PC-3 (cell line): ENCODE data around the gene FIBCD1. TPM values are rescaled to one million over a fixed set of nuclear protein-coding genes. Genes with fewer than 3 reads are reported as not detected.

Experiments
- ATAC-seq: fragments of 200-7000 bp; cut with Tn5 transposase; 2 replicates; pipeline ENCODE4 v1.9.1; 2020; ENCODE audit warnings: mild to moderate bottlenecking, moderate library complexity
- BruUV-seq: library from RNA; stranded (reverse); fragments of 400-500 nt; replicated peaks from 2 replicates; lab custom pipeline; 2021; lab: Mats Ljungman, UMichigan
- CTCF ChIA-PET: fragments of 300-600 bp; sonication (Branson Sonifier 250); formaldehyde crosslinking; loops from one replicate; lab custom pipeline; 2022; ENCODE audit warnings: antibody characterized with exemption; lab: Charles Lee
- POLR2A ChIA-PET: fragments of 300-600 bp; sonication (Branson Sonifier 250); formaldehyde crosslinking; loops from one replicate; lab custom pipeline; 2022; ENCODE audit warnings: antibody characterized with exemption; ENCODE audit not compliant: unreplicated experiment; lab: Charles Lee
- DNase-seq: peaks from one replicate; pipeline ENCODE4 v3.0.0-alpha.2; 2015
- H2AFZ ChIP-seq: fragments of 300-600 bp; sonication (generic); 2 replicates; pipeline ENCODE4 v1.6.0; 2016; ENCODE audit warnings: antibody characterized with exemption, low read length
- H3F3A ChIP-seq: fragments of 300-600 bp; sonication (generic); one replicate; pipeline ENCODE4 v1.6.0; 2017; ENCODE audit warnings: antibody characterized with exemption, low read length, control low read depth, mild to moderate bottlenecking; ENCODE audit not compliant: unreplicated experiment
- H3K27ac ChIP-seq: fragments of 300-600 bp; sonication (generic); 2 replicates; pipeline ENCODE4 v1.5.1; 2016; ENCODE audit warnings: mild to moderate bottlenecking, low read length
- H3K27me3 ChIP-seq: fragments of 300-600 bp; sonication (generic); 2 replicates; pipeline ENCODE4 v1.6.1; 2016; ENCODE audit warnings: low read length, mixed read lengths
- H3K36me3 ChIP-seq: fragments of 300-600 bp; sonication (generic); 2 replicates; pipeline ENCODE4 v1.6.1; 2016; ENCODE audit warnings: low read depth, mixed run types, low read length, mixed read lengths
- H3K4me1 ChIP-seq: fragments of 300-600 bp; sonication (generic); 2 replicates; pipeline ENCODE4 v1.5.1; 2016; ENCODE audit warnings: low read length; ENCODE audit not compliant: insufficient read depth
- H3K4me2 ChIP-seq: fragments of 300-600 bp; sonication (generic); 2 replicates; pipeline ENCODE4 v1.6.0; 2016; ENCODE audit warnings: low read length
- H3K4me3 ChIP-seq: fragments of 300-600 bp; sonication (generic); 2 replicates; pipeline ENCODE4 v1.5.1; 2016; ENCODE audit warnings: mild to moderate bottlenecking, low read length, mixed read lengths
- H3K79me2 ChIP-seq: fragments of 300-600 bp; sonication (generic); 2 replicates; pipeline ENCODE4 v1.6.1; 2017; ENCODE audit warnings: low read length, mixed read lengths
- H3K9ac ChIP-seq: fragments of 300-600 bp; sonication (generic); 2 replicates; pipeline ENCODE4 v1.6.0; 2016; ENCODE audit warnings: mild to moderate bottlenecking, low read length
- H3K9me2 ChIP-seq: fragments of 300-600 bp; sonication (generic); replicated peaks from 2 replicates; pipeline ENCODE4 v1.6.1; 2016; ENCODE audit warnings: mixed run types, low read length, mixed read lengths
- H3K9me3 ChIP-seq: fragments of 300-600 bp; sonication (generic); 2 replicates; pipeline ENCODE4 v1.6.1; 2016; ENCODE audit warnings: low read length, mixed read lengths
- H4K20me1 ChIP-seq: fragments of 300-600 bp; sonication (generic); 2 replicates; pipeline ENCODE4 v1.6.1; 2016; ENCODE audit warnings: low read length, mixed read lengths
- CTCF ChIP-seq: fragments of 300-600 bp; sonication (generic); conservative IDR thresholded peaks from 2 replicates; pipeline ENCODE4 v1.5.1; 2017; ENCODE audit warnings: antibody characterized with exemption, low read depth, mild to moderate bottlenecking, low read length
- EZH2 ChIP-seq: fragments of 300-600 bp; sonication (generic); IDR thresholded peaks from one replicate; pipeline ENCODE4 v1.6.1; 2017; ENCODE audit warnings: antibody characterized with exemption, mild to moderate bottlenecking, low read length; ENCODE audit not compliant: unreplicated experiment
- EZH2phosphoT487 ChIP-seq: fragments of 300-600 bp; sonication (generic); IDR thresholded peaks from 2 replicates; pipeline ENCODE4 v1.6.1; 2018; ENCODE audit warnings: mild to moderate bottlenecking, antibody characterized with exemption, low read length, borderline replicate concordance
- intact Hi-C: fragments of 100-400 bp; cut with micrococcal nuclease; formaldehyde crosslinking; loops from 2 replicates; pipeline ENCODE4 v1.9.0; 2023
- total RNA-seq: library from RNA; depleted of rRNA; stranded (reverse); fragments of >200 nt; gene quantifications from 2 replicates; pipeline ENCODE4 v1.2.3, GENCODE V29; 2014

Gene FIBCD1
- total RNA-seq, 1 experiment from 2014 or later = 8.9 TPM

- peak; percentile 98 for ATAC-seq
- intact Hi-C loops = no loop called here
- BruUV-seq = no TSS peak
Measured at GRCh38 chr9:130962418-130963316, 23.6 kb upstream of the FIBCD1 start.

GRCh38 chr9:130961511-130962300, 22.7 kb upstream of the FIBCD1 start:
- intact Hi-C loops = no loop called here
- H3K4me1 ChIP-seq = peaks cover 21% of the 10 kb centered on the region
- ChIA-PET CTCF (interaction anchor here (0.6 kb wide), 2 partner anchors 37 to 49 kb away, joined by 3 read pairs; no protein-coding TSS in a partner anchor), POLR2A (interaction anchor here (0.6 kb wide), 1 partner anchor 92 kb away, joined by 4 read pairs; no protein-coding TSS in a partner anchor)
- no peak overlapping the region for H2AFZ ChIP-seq
- no peaks in the 10 kb centered on the region for H3K36me3 ChIP-seq
- peak overlapping the region; percentile 22; the same call in 1 of the 2 replicates for H3K27ac ChIP-seq
- no TSS peak for BruUV-seq
- TF ChIP-seq EZH2phosphoT487 (no peak), EZH2 (no peak), CTCF (no peak)
- ATAC-seq = no peak
- no peaks in the 10 kb centered on the region for H3F3A ChIP-seq
- H3K9me3 ChIP-seq = no peaks in the 10 kb centered on the region
- no peak for DNase-seq
- no peaks in the 10 kb centered on the region for H3K27me3 ChIP-seq
- H3K79me2 ChIP-seq = no peaks in the 10 kb centered on the region
- no peak overlapping the region for H3K9ac ChIP-seq
- no peaks in the 10 kb centered on the region for H4K20me1 ChIP-seq
- peak overlapping the region; percentile 91; the same call in 1 of the 2 replicates for H3K4me2 ChIP-seq
- no peak overlapping the region for H3K4me3 ChIP-seq
- H3K9me2 ChIP-seq = no peaks in the 10 kb centered on the region

More at GRCh38 chr9:130962418-130963316, 23.6 kb upstream of the FIBCD1 start:
- ChIA-PET CTCF (interaction anchor here (0.5 to 0.7 kb wide), 4 partner anchors 36 to 269 kb away, joined by 3 to 4 read pairs (median 4); partner anchors contain the start of gene EXOSC2), POLR2A (interaction anchor here (0.6 kb wide), 1 partner anchor 91 kb away, joined by 4 read pairs; no protein-coding TSS in a partner anchor)
- Histone ChIP-seq H3F3A (no peaks in the 10 kb centered on the region), H3K4me2 (peak overlapping the region; percentile 91), H3K4me1 (peaks cover 21% of the 10 kb centered on the region), H3K27ac (peak overlapping the region; percentile 52), H3K79me2 (no peaks in the 10 kb centered on the region), H4K20me1 (no peaks in the 10 kb centered on the region), H3K9me3 (no peaks in the 10 kb centered on the region), H3K36me3 (no peaks in the 10 kb centered on the region), H2AFZ (no peak overlapping the region), H3K4me3 (peak overlapping the region; percentile 56), H3K9me2 (no peaks in the 10 kb centered on the region), H3K9ac (no peak overlapping the region), H3K27me3 (no peaks in the 10 kb centered on the region)
- peak; percentile 91 for DNase-seq
- no peak for TF ChIP-seq CTCF
- TF ChIP-seq EZH2phosphoT487 = 0 out of 2 replicates have a peak, but pooled peaks have one; percentile 28
